Melanocyte of skin (primary cell): ENCODE data around the gene SYCE3. TPM values are rescaled to one million over a fixed set of nuclear protein-coding genes. Genes with fewer than 3 reads are reported as not detected.

Experiments used
- total RNA-seq, 2 donors: library from RNA; depleted of rRNA; stranded (reverse); fragments of >200 nt; gene quantifications; 2 replicates each; pipeline ENCODE4 v1.2.3, GENCODE V29; 2012

The SYCE3 gene, protein sequence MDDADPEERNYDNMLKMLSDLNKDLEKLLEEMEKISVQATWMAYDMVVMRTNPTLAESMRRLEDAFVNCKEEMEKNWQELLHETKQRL
- not detected for total RNA-seq

DNA sequence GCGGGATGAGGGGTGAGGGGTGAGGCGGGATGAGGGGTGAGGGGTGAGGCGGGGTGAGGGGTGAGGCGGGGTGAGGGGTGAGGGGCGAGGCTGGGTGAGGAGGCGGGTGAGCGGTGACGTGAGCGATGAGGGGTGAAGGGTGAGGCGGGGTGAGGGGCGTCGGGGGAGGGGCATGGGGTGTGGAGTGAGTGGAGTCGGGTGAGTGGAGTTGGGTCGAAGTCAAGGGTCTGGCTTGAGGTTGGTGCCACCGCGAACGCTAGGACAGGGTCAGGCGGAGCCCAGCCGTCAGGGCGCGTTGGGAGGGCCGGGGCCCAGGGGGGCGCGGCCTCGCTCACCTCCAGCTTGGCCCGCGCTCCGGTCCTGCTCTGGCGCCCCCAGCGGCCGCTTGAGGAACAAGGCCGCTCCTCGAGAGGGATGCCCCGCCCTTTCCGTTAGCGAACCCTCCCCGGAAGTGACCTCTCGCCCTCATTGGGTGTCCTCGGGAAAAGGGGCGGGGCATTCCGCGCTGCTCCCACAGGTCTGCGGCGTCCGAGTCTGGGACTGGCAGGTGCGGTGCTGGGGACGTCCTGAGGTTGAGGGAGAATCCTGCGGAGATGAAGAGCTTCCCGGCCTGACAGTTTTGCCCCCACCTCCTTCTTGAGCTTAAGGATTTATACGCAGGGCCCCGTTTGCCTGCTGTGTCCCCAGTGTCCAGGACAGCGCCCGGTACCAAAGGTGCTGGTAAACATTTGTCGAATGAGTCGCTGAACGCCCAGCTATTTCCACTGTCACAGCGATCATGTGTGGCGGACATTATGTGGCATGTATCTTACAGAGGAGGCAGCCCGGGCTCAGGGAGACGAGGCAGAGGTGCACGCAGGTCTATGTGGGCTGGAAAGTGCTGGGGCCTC, at the start of gene SYCE3:
Gene SYCE3, minus strand, starts transcription at position 397 of the 890 bp plus-strand sequence. CDS start 6,514 bp downstream, outside the sequence.

DNA sequence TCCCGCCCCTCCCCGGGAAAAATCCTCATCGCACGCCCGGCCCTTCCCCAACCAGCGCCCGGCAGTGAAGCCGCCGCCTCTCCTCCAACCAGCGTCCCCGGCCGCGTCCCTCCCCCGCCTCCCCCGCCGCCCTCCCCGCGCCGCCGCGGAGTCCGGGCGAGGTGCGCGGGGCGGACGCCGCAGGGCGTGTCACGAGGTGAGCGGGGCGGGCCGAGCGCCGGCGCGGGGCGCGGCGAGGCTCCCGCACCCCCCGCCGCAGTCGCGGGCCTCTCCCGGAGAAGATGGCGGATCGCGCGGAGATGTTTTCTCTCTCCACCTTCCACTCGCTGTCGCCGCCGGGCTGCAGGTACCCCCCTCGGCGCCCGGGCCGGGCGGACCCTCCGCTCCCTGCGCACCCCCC, 37.8 kb upstream of the SYCE3 start, which contains the start of gene MAPK8IP2:
Gene MAPK8IP2, plus strand, starts transcription at position 256 of the 400 bp plus-strand sequence. Its CDS starts 26 bp downstream, at position 282.

DNA sequence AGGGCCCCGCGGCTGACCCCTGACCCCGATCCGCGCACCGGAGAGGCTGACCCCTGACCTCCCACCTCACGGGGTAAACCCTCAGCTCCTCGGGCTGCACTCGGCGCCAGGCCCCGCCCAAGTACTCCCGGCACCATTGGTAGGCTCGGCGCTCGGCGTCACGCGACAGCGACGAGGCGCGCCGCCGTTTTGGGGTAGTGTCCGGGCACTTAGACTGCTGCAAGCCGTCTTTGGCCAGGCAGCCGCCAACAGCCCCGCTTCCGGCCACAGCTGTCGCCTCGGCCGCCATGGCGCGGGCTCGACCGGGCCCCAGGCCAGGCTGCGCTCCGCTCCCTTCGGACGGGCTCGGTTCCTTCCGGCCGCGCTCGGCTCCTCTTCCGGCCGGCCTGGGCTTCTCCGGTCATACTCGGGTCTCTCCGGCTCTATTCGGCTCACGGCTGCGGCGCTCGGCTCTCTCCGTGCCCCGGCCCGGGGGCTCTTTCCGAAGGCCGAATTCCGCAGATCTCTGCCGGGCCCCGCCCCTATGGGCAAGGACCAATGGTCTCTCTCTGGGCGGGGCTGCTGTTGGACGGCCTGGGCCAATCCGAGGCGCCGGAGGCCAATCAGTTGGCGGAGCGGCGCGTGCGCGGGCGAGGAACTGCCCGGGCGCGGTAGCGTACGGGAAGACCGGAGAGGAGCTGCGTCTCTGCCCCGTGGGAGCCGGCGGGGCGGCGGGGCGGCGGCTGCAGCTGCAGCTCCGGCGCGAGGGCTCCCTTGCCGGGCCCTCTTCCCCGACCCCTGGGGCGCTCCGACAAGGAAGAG, 20.0 kb upstream of the SYCE3 start, which contains the start of gene CHKB:
Gene CHKB, minus strand, starts transcription at position 357 of the 801 bp plus-strand sequence. Its CDS starts 68 bp downstream, at position 289.

DNA sequence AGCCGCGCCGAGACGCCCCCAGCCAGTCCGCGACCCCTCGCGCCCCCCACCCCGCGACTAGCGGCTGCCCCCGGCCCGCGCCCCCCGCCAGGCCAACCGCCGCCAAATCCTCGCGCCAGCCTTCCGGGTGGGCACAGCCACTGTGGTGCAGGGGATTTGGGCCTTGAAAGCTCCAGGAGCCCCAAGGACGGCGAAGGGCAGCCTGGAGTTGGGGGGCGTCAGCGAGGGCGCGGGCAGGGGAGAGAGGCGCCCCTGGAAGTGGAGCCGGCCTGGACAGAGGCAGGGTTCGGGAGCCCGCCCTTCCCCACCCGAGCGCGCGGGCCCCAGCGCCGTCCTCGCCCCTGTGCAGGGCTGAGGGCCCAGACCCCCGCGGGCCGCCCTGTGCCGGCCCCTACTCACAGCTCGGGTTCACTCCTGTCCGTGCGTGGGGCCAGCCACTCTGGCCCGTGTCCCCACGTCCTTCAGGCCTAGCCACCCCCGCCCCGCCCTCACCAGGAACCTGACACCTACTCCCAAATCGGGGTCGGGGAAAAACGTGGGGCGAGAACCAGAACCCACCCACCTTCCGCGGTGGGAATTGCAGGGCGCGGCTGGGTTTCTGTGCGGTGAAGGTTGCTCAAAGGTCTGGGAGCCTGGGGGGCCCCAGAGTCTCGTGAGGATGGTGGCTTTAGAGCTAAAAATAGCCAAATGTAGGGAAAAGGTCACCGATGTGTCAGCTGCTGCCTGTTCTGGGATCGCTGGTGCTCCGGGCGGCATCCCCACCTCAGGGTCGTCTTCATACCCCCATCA, 15.5 kb upstream of the SYCE3 start, which contains the start of gene CPT1B:
Gene CPT1B, minus strand, starts transcription at position 441 of the 789 bp plus-strand sequence. CDS start 512 bp downstream, outside the sequence.

DNA sequence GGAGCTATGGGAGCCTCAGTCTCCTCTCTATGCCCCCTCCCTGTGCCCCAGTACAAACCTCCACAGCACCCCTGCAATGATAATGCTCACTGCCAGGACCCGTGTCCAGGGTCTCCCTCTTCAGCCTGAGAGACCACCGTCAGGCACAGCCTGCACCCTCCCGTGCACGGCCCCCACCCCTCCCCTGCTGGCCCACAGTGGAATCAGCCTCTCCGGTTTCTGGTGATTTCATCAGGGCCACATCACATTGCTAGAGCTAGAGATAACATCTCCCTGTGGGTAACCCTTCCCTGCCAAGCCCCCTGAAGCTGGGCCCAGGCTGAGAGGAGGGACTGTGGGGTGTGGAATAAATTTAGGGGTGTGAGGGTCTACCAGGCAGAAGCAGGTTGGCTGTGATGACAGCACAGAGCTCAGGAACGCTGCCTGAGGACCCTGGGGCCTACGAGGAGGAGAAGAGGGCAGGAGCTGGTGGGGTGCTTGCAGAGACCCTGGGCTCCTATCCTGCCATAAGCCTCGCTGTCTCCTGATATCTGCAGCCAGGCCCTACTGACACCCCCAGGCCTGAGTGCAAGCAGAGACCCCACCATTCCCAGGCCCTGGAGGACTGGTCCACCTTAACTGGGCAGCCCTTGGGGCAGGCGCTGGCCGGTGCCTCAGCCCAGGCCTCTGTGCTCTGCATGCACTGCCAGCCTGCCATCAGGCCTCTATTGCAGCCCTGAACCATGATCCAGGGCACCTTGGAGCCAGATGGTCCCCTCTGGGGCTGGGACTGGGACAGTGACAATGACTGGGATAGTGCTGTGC, 17.0 kb downstream of the SYCE3 start, which contains the start of gene KLHDC7B:
Gene KLHDC7B, plus strand, starts transcription at position 378 of the 804 bp plus-strand sequence. Its CDS starts 345 bp downstream, at position 723.

DNA sequence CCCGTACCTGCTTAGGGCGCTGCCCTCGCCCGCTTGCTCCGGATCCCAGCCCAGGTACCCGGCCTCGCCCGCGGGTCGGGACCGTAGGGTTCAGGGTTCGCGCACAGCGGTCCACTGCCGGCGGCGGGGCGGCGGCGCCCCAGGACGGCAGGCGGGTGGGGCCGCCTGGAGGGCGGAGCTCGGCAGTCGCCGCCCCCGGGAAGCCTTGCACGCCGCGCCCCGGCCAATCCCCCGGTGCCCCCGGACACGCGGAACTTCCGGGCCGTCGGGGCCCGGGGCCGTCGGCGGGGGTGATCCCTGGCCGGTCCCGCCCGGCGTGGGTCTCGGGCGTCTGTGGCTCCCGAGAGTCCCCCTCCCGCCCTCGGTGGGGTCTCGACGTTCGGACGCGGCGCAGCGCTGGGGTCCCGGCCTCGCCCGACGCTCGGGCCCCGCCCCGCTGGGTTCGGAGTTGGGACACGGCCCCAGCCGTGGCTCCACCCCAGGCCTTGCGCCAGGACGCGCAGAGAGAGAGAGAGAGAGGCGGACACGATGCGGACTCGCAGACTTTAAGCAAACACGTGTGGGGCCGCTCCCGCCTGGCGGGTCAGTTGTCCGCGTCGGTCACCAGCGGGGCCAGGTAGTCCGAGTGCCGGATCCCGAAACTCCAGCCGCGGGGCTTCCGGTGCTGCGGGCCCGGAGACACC, 32.7 kb downstream of the SYCE3 start, which contains the start of gene TYMP:
Gene TYMP, minus strand, starts transcription at position 116 of the 683 bp plus-strand sequence. CDS start 303 bp downstream, outside the sequence.

DNA sequence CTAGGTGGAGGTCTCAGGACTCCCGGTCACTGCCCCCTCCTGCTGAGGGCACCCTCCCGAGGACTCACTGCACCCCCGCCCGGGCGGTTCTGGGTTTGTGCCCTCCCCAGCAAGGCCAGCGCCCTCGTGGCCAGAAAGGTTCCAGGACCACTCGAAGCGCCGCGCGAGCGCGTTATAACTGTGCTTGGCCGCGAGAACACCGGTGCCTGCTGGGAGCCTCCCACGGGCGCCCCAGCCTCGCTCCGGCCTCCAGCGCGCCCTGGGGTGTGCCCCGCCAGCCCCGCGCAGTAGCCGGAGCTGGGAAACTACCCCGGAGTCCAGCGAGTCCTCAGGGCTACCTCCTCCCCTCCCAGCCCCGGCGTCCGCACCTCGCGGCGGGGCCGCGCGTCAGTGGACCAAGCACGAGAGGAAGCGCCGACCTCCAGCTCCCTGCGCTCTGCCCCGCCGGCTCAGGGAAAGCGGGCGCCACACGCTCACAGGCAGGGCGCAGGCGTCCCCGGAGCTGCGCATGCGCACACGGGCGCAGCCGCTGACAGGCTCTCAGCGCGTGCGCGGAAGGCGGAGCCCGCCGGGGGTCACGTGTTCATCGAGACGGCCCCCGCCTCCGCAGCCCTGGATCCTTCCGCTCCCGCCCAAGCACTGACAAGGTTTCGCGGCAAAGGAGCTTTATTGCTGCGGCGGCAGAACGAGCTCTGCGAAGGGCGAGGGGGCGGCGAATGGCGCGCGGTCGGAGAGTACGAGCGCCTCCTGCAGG, 37.4 kb downstream of the SYCE3 start, which contains the start of gene SCO2:
Gene SCO2, minus strand, starts transcription at position 495 of the 754 bp plus-strand sequence. CDS start 1,187 bp downstream, outside the sequence.

DNA sequence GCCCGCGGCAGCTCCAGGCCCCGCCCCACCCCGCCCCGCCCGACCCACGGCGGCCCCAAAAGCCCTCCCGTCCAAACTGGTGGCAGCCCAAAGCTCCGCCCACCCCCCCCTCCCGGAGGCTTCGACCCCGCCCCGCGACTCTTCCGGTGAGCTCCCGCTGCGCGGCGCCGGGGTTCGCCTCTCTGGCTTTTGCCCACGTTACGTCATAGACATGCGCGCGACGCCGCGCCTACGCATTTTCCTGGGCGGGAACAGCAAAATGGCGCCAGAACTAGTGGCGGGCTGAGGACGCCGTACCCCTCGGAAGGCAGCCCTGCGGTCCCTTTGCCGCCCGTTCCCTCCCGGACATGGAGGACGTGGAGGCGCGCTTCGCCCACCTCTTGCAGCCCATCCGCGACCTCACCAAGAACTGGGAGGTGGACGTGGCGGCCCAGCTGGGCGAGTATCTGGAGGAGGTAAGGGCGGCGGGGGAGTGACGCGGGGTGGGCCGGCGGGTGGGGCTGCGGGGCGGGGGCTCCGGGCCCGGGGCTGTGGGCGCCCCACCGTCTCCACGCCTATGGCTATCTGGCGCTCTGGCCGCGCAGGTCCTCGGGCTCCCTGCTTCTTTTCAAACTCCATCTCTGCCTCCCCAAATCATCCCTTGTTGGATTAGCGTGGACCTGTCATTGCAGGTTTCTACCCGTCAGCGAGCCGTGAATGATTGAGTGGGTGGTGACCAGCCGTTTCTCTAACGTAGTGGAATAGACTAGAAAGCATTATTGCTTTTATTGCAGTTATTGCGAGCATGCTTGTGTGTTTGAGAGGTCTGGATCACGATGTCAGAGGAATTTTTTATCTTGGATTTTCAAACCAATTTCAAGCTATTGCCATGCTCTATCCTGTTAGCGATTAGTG, 54.5 kb downstream of the SYCE3 start, which contains the start of gene NCAPH2:
Gene NCAPH2, plus strand, starts transcription at position 234 of the 894 bp plus-strand sequence. Its CDS starts 114 bp downstream, at position 348.

DNA sequence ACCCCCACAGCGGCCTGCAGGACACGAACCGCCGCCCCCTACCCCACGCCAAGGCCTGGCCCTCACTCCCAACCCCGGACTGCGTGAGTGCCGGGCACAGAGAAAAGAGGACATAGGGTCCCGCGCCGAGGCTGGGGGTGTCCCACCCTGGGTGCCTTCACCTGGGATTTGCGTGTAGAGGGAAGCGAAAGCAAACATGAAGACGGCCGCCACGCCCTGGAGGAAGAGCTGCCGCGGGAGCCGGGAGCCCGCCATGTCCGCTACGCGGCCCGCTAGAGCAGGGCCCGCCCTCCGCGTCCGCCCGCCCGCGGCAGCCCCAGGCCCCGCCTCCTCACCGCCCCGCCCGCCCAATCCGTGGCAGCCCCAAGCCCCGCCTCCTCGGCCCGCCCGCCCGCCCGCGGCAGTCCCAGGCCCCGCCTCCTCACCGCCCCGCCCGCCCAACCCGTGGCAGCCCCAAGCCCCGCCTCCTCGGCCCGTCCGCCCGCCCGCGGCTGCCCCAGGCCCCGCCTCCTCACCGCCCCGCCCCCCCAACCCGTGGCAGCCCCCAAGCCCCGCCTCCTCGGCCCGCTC, 55.2 kb downstream of the SYCE3 start, which contains the start of gene LMF2:
Gene LMF2, minus strand, starts transcription at position 282 of the 570 bp plus-strand sequence. Its CDS starts 27 bp downstream, at position 255.

Other genes starting within 250 kb of the SYCE3 start
- 1 to 10 TPM in 1 of 2 donors, under 1 TPM in 1; 0.67 to 2.8 TPM for gene DENND6B, start 235.9 kb downstream of the SYCE3 start, total RNA-seq
- gene PPP6R2, start 219.6 kb downstream of the SYCE3 start, total RNA-seq = 10 to 100 TPM; 40.0 to 53.3 TPM
- 10 to 100 TPM; 61.9 to 68.5 TPM for gene SBF1, start 87.9 kb downstream of the SYCE3 start, total RNA-seq
- 1 to 10 TPM in 1 of 2 donors, under 1 TPM in 1; 0.33 to 1.0 TPM for gene ADM2, start 81.4 kb downstream of the SYCE3 start, total RNA-seq
- gene MIOX, start 76.1 kb downstream of the SYCE3 start, total RNA-seq = not detected
- gene LMF2, start 55.2 kb downstream of the SYCE3 start, total RNA-seq = 10 to 100 TPM; 49.6 to 69.9 TPM
- gene NCAPH2, start 54.7 kb downstream of the SYCE3 start, total RNA-seq = 10 to 100 TPM; 35.8 to 56.6 TPM
- gene SCO2, start 37.3 kb downstream of the SYCE3 start, total RNA-seq = 1 to 10 TPM; 5.2 to 6.3 TPM
- gene TYMP, start 32.9 kb downstream of the SYCE3 start, total RNA-seq = 100 to 1,000 TPM; 295 to 352 TPM
- under 1 TPM in 1 of 2 donors, not detected in 1; under 0.01 TPM for gene KLHDC7B, start 17.0 kb downstream of the SYCE3 start, total RNA-seq
- gene CPT1B, start 15.5 kb upstream of the SYCE3 start, total RNA-seq = 10 to 100 TPM in 1 of 2 donors, 1 to 10 TPM in 1; 7.7 to 15.5 TPM
- gene CHKB, start 19.9 kb upstream of the SYCE3 start, total RNA-seq = 10 to 100 TPM; 25.0 to 41.3 TPM
- gene MAPK8IP2, start 37.9 kb upstream of the SYCE3 start, total RNA-seq = 1 to 10 TPM; 7.7 to 9.6 TPM
- 10 to 100 TPM; 22.3 to 37.5 TPM for gene ARSA, start 65.2 kb upstream of the SYCE3 start, total RNA-seq
- 1 to 10 TPM; 2.8 to 4.7 TPM for gene SHANK3, start 109.9 kb upstream of the SYCE3 start, total RNA-seq
- gene ACR, start 175.3 kb upstream of the SYCE3 start, total RNA-seq = not detected
- gene RABL2B, start 220.7 kb upstream of the SYCE3 start, total RNA-seq = 1 to 10 TPM; 4.5 to 7.7 TPM